ENCODE measurements around the gene OXNAD1. TPM values are rescaled to one million over a fixed set of nuclear protein-coding genes. Genes with fewer than 3 reads are reported as not detected.

OXNAD1 gene
- total RNA-seq, 1 experiment from 2014 or later: 12.1 TPM

DNA sequence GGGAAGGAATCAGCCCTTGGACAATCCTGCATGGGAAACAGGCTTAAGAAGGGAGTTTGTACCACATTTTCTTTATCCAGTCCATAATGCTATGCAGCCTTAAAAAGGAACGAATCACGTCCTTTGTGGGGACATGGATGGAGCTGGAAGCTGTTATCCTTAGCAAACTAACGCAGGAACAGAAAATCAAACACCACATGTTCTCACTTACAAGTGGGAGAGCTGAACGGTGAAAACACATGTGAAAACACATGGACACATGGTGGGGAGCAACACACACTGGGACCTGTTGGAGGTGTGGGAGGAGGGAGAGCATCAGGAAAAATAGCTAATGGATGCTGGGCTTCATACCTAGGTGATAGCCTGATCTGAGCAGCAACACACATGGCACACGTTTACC is 70.3 kb downstream of the OXNAD1 start:
- POLR2A ChIA-PET: no interaction called here

DNA sequence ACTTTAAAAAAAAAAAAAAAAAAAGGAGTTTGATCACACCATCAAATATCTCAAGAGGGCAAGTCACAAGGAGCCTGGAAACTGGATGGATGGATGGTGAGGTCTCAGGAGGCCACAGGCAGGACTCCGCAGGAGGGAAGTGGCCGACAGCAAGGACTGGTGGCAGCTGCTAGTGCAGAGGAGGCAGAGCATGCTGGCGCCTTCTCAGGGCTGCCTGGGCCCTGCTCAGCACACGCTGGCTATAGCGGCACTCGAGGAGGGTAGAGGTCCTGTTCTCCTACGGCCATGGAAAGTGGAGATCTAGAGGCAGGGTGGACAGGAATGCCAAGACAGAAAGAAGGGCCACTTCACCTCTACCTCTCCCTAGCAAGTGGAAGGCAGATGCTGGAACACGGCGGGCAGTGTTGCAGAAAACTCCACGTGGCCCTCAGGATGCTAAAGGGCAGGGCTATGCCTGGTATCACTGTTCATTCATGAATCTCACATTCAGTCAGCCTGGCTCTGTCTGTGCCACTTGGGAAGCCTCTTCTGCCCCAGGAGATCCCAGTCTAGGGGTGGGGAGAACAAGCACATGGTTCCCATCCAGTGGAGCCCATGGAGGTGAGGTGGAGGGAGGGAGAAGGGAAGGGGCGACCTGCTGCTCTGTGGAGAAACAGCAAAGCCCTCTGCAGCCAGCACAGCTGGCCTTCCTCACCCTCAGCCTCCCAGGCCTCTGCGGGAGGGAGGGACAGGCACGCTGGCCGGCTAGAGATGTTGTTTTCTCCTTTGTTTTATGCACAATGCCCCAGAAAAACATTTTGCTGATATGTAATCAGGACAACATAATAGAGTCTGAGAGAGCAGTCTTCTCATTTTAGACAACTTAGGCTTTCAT is 71.0 kb downstream of the OXNAD1 start:
- CTCF ChIA-PET: no interaction called here
- ATAC-seq (no peak), DNase-seq (ENCODE audit: low read depth, low spot score) (no peak)
- Histone ChIP-seq H3K27me3 (ENCODE audit: insufficient read depth, low read length) (no peaks in the 10 kb centered on the region), H3K9ac (ENCODE audit: low read length) (no peak overlapping the region), H4K20me1 (ENCODE audit: insufficient read depth) (0 out of 2 replicates have a peak, but pooled peaks cover 3% of the 10 kb centered on the region), H3K4me1 (ENCODE audit: control insufficient read depth in 1 of 2, insufficient read depth in 2 of 2, low read length in 2 of 2) (no peaks in the 10 kb centered on the region), H3K79me2 (ENCODE audit: insufficient read depth, low read length) (no peaks in the 10 kb centered on the region), H3K9me3 (ENCODE audit: control insufficient read depth in 1 of 2, insufficient read depth in 1 of 2, low read depth in 1 of 2, low read length in 2 of 2) (0 out of 4 replicates have a peak, but pooled peaks cover 0 to 7% of the 10 kb centered on the region in 2 experiments), H3K4me3 (replicated peaks in 1 of 2; ENCODE audit: low read depth in 1 of 2, low read length in 2 of 2) (no peak overlapping the region), H3K4me2 (ENCODE audit: low read length) (no peak overlapping the region), H3K9me2 (ENCODE audit: insufficient read depth) (no peaks in the 10 kb centered on the region), H3K36me3 (ENCODE audit: control insufficient read depth in 1 of 2, insufficient read depth in 2 of 2, low read length in 2 of 2) (0 out of 4 replicates have a peak, but pooled peaks cover 0 to 4% of the 10 kb centered on the region in 2 experiments), H2AFZ (ENCODE audit: low read depth, low read length, poor library complexity, severe bottlenecking) (no peak overlapping the region), H3K27ac (ENCODE audit: low read depth, low read length) (no peak overlapping the region)
- POLR2A ChIA-PET: no interaction called here
- intact Hi-C loops (cut with micrococcal nuclease): no loop called here
- RAD21 ChIA-PET (ENCODE audit: low non-redundant PET in 1 of 2, low total read pairs in 2 of 2, uncharacterized antibody in 2 of 2, unreplicated experiment in 2 of 2): no interaction called here
- no TSS peak for BruUV-seq (replicated peaks)
- TF ChIP-seq TCF7L2 (IDR thresholded peaks at IDR 0.05; ENCODE audit: borderline replicate concordance, extremely low read depth, insufficient read depth, insufficient read length): no peak
- TF ChIP-seq POLR2A (IDR thresholded peaks at IDR 0.05; ENCODE audit: borderline replicate concordance, extremely low read depth, insufficient read depth, insufficient read length): no peak
- TF ChIP-seq, protein P1, sequence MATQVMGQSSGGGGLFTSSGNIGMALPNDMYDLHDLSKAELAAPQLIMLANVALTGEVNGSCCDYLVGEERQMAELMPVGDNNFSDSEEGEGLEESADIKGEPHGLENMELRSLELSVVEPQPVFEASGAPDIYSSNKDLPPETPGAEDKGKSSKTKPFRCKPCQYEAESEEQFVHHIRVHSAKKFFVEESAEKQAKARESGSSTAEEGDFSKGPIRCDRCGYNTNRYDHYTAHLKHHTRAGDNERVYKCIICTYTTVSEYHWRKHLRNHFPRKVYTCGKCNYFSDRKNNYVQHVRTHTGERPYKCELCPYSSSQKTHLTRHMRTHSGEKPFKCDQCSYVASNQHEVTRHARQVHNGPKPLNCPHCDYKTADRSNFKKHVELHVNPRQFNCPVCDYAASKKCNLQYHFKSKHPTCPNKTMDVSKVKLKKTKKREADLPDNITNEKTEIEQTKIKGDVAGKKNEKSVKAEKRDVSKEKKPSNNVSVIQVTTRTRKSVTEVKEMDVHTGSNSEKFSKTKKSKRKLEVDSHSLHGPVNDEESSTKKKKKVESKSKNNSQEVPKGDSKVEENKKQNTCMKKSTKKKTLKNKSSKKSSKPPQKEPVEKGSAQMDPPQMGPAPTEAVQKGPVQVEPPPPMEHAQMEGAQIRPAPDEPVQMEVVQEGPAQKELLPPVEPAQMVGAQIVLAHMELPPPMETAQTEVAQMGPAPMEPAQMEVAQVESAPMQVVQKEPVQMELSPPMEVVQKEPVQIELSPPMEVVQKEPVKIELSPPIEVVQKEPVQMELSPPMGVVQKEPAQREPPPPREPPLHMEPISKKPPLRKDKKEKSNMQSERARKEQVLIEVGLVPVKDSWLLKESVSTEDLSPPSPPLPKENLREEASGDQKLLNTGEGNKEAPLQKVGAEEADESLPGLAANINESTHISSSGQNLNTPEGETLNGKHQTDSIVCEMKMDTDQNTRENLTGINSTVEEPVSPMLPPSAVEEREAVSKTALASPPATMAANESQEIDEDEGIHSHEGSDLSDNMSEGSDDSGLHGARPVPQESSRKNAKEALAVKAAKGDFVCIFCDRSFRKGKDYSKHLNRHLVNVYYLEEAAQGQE (IDR thresholded peaks at IDR 0.05; ENCODE audit: low read depth): no peak
- no peak for TF ChIP-seq ZNF274 (IDR thresholded peaks at IDR 0.05; ENCODE audit: low read depth, low read length)
- TF ChIP-seq, protein P2, sequence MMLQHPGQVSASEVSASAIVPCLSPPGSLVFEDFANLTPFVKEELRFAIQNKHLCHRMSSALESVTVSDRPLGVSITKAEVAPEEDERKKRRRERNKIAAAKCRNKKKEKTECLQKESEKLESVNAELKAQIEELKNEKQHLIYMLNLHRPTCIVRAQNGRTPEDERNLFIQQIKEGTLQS (IDR thresholded peaks at IDR 0.05): no peak
- no peak for TF ChIP-seq EZH2 (IDR thresholded peaks at IDR 0.05)
- TF ChIP-seq SP1 (IDR thresholded peaks at IDR 0.05; ENCODE audit: low read depth): no peak
- no peak for TF ChIP-seq RAD21 (IDR thresholded peaks at IDR 0.05; ENCODE audit: low read depth)
- no peak for TF ChIP-seq SIN3A (IDR thresholded peaks at IDR 0.05; ENCODE audit: low read depth)
- TF ChIP-seq POLR2AphosphoS5 (IDR thresholded peaks at IDR 0.05; ENCODE audit: low read depth, low read length): no peak
- no peak for TF ChIP-seq EZH2phosphoT487 (IDR thresholded peaks at IDR 0.05; ENCODE audit: borderline replicate concordance)
- TF ChIP-seq SRF (IDR thresholded peaks at IDR 0.05; ENCODE audit: low read depth): no peak

More for the DNA sequence above, 70.3 kb downstream of the OXNAD1 start:
- ChIA-PET RAD21 (ENCODE audit: low non-redundant PET in 1 of 2, low total read pairs in 2 of 2, uncharacterized antibody in 2 of 2, unreplicated experiment in 2 of 2) (no interaction called here), CTCF (no interaction called here)
- no peak overlapping the region for H2AFZ ChIP-seq (ENCODE audit: low read depth, low read length, poor library complexity, severe bottlenecking)
- no peak overlapping the region for H3K27ac ChIP-seq (ENCODE audit: low read depth, low read length)
- intact Hi-C loops (cut with micrococcal nuclease): no loop called here
- no peak overlapping the region for H3K4me2 ChIP-seq (ENCODE audit: low read length)
- H3K79me2 ChIP-seq (ENCODE audit: insufficient read depth, low read length): no peaks in the 10 kb centered on the region
- no peak overlapping the region for H3K4me3 ChIP-seq (replicated peaks in 1 of 2; ENCODE audit: low read depth in 1 of 2, low read length in 2 of 2)
- 0 out of 4 replicates have a peak, but pooled peaks cover 0 to 4% of the 10 kb centered on the region in 2 experiments for H3K36me3 ChIP-seq (ENCODE audit: control insufficient read depth in 1 of 2, insufficient read depth in 2 of 2, low read length in 2 of 2)
- DNase-seq (ENCODE audit: low read depth, low spot score): no peak
- BruUV-seq (replicated peaks): no TSS peak
- no peaks in the 10 kb centered on the region for H3K9me2 ChIP-seq (ENCODE audit: insufficient read depth)
- no peaks in the 10 kb centered on the region for H3K27me3 ChIP-seq (ENCODE audit: insufficient read depth, low read length)
- 0 out of 4 replicates have a peak, but pooled peaks cover 0 to 7% of the 10 kb centered on the region in 2 experiments for H3K9me3 ChIP-seq (ENCODE audit: control insufficient read depth in 1 of 2, insufficient read depth in 1 of 2, low read depth in 1 of 2, low read length in 2 of 2)
- H3K9ac ChIP-seq (ENCODE audit: low read length): no peak overlapping the region
- TF ChIP-seq FOSL1 (IDR thresholded peaks at IDR 0.05; ENCODE audit: low read depth) (no peak), SP1 (IDR thresholded peaks at IDR 0.05; ENCODE audit: low read depth) (no peak), ELF1 (IDR thresholded peaks at IDR 0.05; ENCODE audit: borderline replicate concordance, low read depth) (no peak), CBX3 (IDR thresholded peaks at IDR 0.05; ENCODE audit: low read depth) (no peak), SIN3A (IDR thresholded peaks at IDR 0.05; ENCODE audit: low read depth) (no peak), POLR2A (IDR thresholded peaks at IDR 0.05; ENCODE audit: borderline replicate concordance, extremely low read depth, insufficient read depth, insufficient read length) (no peak), ZNF274 (IDR thresholded peaks at IDR 0.05; ENCODE audit: low read depth, low read length) (no peak)
- no peak for ATAC-seq
- H3K4me1 ChIP-seq (ENCODE audit: control insufficient read depth in 1 of 2, insufficient read depth in 2 of 2, low read length in 2 of 2): no peaks in the 10 kb centered on the region
- H4K20me1 ChIP-seq (ENCODE audit: insufficient read depth): 0 out of 2 replicates have a peak, but pooled peaks cover 3% of the 10 kb centered on the region

All from HCT116 (cell line).